ENCODE results near the gene AOAH. TPM values are rescaled to one million over a fixed set of nuclear protein-coding genes. Genes with fewer than 3 reads are reported as not detected.

The AOAH gene
- total RNA-seq, 1 donor from 2014 or later, result 14.0 TPM

GRCh38 chr7:36591636-36592035, 132.7 kb downstream of the AOAH start:
- H3K36me3 Mint-ChIP-seq (ENCODE audit: low read depth), result peaks cover 4% of the 10 kb centered on the region
- no peaks in the 10 kb centered on the region for H3K4me1 Mint-ChIP-seq (ENCODE audit: low read depth)
- no peak overlapping the region for H3K4me3 Mint-ChIP-seq
- no peak for DNase-seq (ENCODE audit: low spot score)
- no peak overlapping the region for H3K27ac Mint-ChIP-seq
- peaks cover 5% of the 10 kb centered on the region for H3K27me3 Mint-ChIP-seq (ENCODE audit: insufficient read depth)
- intact Hi-C loops (cut with micrococcal nuclease), result no loop called here
- H3K9me3 Mint-ChIP-seq, result no peaks in the 10 kb centered on the region

- Mint-ChIP-seq H3K36me3 (ENCODE audit: low read depth) (peaks cover 4% of the 10 kb centered on the region), H3K4me3 (no peak overlapping the region), H3K27me3 (ENCODE audit: insufficient read depth) (peaks cover 5% of the 10 kb centered on the region)
These were observed 134.9 kb downstream of the AOAH start for GRCh38 chr7:36589391-36589790.

GRCh38 chr7:36583318-36583717, 141.0 kb downstream of the AOAH start:
- peaks cover 12% of the 10 kb centered on the region for H3K4me1 Mint-ChIP-seq (ENCODE audit: low read depth)
- no peak for DNase-seq (ENCODE audit: low spot score)
- H3K36me3 Mint-ChIP-seq (ENCODE audit: low read depth), result peaks cover 4% of the 10 kb centered on the region
- intact Hi-C loops (cut with micrococcal nuclease), result loop anchor here (1.0 to 5.0 kb wide), 2 partner anchors 18 to 929 kb away; no protein-coding TSS in a partner anchor
- peaks cover 1% of the 10 kb centered on the region for H3K27me3 Mint-ChIP-seq (ENCODE audit: insufficient read depth)
- H3K4me3 Mint-ChIP-seq, result no peak overlapping the region
- H3K27ac Mint-ChIP-seq, result no peak overlapping the region
- peaks cover 9% of the 10 kb centered on the region for H3K9me3 Mint-ChIP-seq

More at GRCh38 chr7:36589391-36589790, 134.9 kb downstream of the AOAH start:
- no peaks in the 10 kb centered on the region for H3K4me1 Mint-ChIP-seq (ENCODE audit: low read depth)
- no peak for DNase-seq (ENCODE audit: low spot score)
- H3K27ac Mint-ChIP-seq, result no peak overlapping the region
- no peaks in the 10 kb centered on the region for H3K9me3 Mint-ChIP-seq
- intact Hi-C loops (cut with micrococcal nuclease), result no loop called here

GRCh38 chr7:36575832-36576231, 148.5 kb downstream of the AOAH start:
- no peak for DNase-seq (ENCODE audit: low spot score)
- Mint-ChIP-seq H3K4me3 (no peak overlapping the region), H3K9me3 (peaks cover 9% of the 10 kb centered on the region), H3K36me3 (ENCODE audit: low read depth) (peaks cover 4% of the 10 kb centered on the region), H3K4me1 (ENCODE audit: low read depth) (peaks cover 1% of the 10 kb centered on the region), H3K27ac (no peak overlapping the region), H3K27me3 (ENCODE audit: insufficient read depth) (no peaks in the 10 kb centered on the region)
- intact Hi-C loops (cut with micrococcal nuclease), result no loop called here

- peaks cover 10% of the 10 kb centered on the region for H3K4me1 Mint-ChIP-seq (ENCODE audit: low read depth)
- H3K4me3 Mint-ChIP-seq, result no peak overlapping the region
- intact Hi-C loops (cut with micrococcal nuclease), result no loop called here
- no peaks in the 10 kb centered on the region for H3K27me3 Mint-ChIP-seq (ENCODE audit: insufficient read depth)
- H3K36me3 Mint-ChIP-seq (ENCODE audit: low read depth), result peaks cover 2% of the 10 kb centered on the region
- no peaks in the 10 kb centered on the region for H3K9me3 Mint-ChIP-seq
- no peak overlapping the region for H3K27ac Mint-ChIP-seq
- no peak for DNase-seq (ENCODE audit: low spot score)
These were observed 151.2 kb downstream of the AOAH start for GRCh38 chr7:36573066-36573465.

GRCh38 chr7:36571190-36571560, 153.1 kb downstream of the AOAH start:
- Mint-ChIP-seq H3K4me1 (ENCODE audit: low read depth) (peaks cover 10% of the 10 kb centered on the region), H3K36me3 (ENCODE audit: low read depth) (peaks cover 2% of the 10 kb centered on the region), H3K27ac (no peak overlapping the region), H3K4me3 (no peak overlapping the region), H3K9me3 (no peaks in the 10 kb centered on the region), H3K27me3 (ENCODE audit: insufficient read depth) (no peaks in the 10 kb centered on the region)
- DNase-seq (ENCODE audit: low spot score), result no peak
- intact Hi-C loops (cut with micrococcal nuclease), result no loop called here

GRCh38 chr7:36570528-36571189, 153.6 kb downstream of the AOAH start:
- intact Hi-C loops (cut with micrococcal nuclease), result no loop called here
- Mint-ChIP-seq H3K36me3 (ENCODE audit: low read depth) (no peaks in the 10 kb centered on the region), H3K9me3 (no peaks in the 10 kb centered on the region), H3K27me3 (ENCODE audit: insufficient read depth) (no peaks in the 10 kb centered on the region), H3K4me1 (ENCODE audit: low read depth) (peaks cover 10% of the 10 kb centered on the region), H3K27ac (no peak overlapping the region), H3K4me3 (no peak overlapping the region)
- DNase-seq (ENCODE audit: low spot score), result no peak

- Mint-ChIP-seq H3K27me3 (ENCODE audit: insufficient read depth) (no peaks in the 10 kb centered on the region), H3K36me3 (ENCODE audit: low read depth) (no peaks in the 10 kb centered on the region), H3K4me3 (no peak overlapping the region), H3K9me3 (no peaks in the 10 kb centered on the region), H3K4me1 (ENCODE audit: low read depth) (peaks cover 17% of the 10 kb centered on the region), H3K27ac (no peak overlapping the region)
- DNase-seq (ENCODE audit: low spot score), result no peak
- intact Hi-C loops (cut with micrococcal nuclease), result no loop called here
These were observed 155.8 kb downstream of the AOAH start for GRCh38 chr7:36568452-36568849.

- no peak for DNase-seq (ENCODE audit: low spot score)
- Mint-ChIP-seq H3K9me3 (no peaks in the 10 kb centered on the region), H3K27ac (no peak overlapping the region), H3K27me3 (ENCODE audit: insufficient read depth) (no peaks in the 10 kb centered on the region), H3K4me1 (ENCODE audit: low read depth) (peaks cover 17% of the 10 kb centered on the region), H3K4me3 (no peak overlapping the region), H3K36me3 (ENCODE audit: low read depth) (no peaks in the 10 kb centered on the region)
- intact Hi-C loops (cut with micrococcal nuclease), result no loop called here
These were observed 156.4 kb downstream of the AOAH start for GRCh38 chr7:36567699-36568451.

- no peak overlapping the region for H3K4me3 Mint-ChIP-seq
- no peak for DNase-seq (ENCODE audit: low spot score)
- H3K27ac Mint-ChIP-seq, result no peak overlapping the region
- no peaks in the 10 kb centered on the region for H3K36me3 Mint-ChIP-seq (ENCODE audit: low read depth)
- intact Hi-C loops (cut with micrococcal nuclease), result no loop called here
- H3K27me3 Mint-ChIP-seq (ENCODE audit: insufficient read depth), result no peaks in the 10 kb centered on the region
- H3K9me3 Mint-ChIP-seq, result no peaks in the 10 kb centered on the region
- peaks cover 22% of the 10 kb centered on the region for H3K4me1 Mint-ChIP-seq (ENCODE audit: low read depth)
These were observed 158.4 kb downstream of the AOAH start for GRCh38 chr7:36565792-36566356.

- no peaks in the 10 kb centered on the region for H3K27me3 Mint-ChIP-seq (ENCODE audit: insufficient read depth)
- no peaks in the 10 kb centered on the region for H3K36me3 Mint-ChIP-seq (ENCODE audit: low read depth)
- no peak overlapping the region for H3K4me3 Mint-ChIP-seq
- intact Hi-C loops (cut with micrococcal nuclease), result no loop called here
- H3K4me1 Mint-ChIP-seq (ENCODE audit: low read depth), result peaks cover 13% of the 10 kb centered on the region
- DNase-seq (ENCODE audit: low spot score), result no peak
- H3K9me3 Mint-ChIP-seq, result no peaks in the 10 kb centered on the region
- H3K27ac Mint-ChIP-seq, result no peak overlapping the region
These were observed 159.8 kb downstream of the AOAH start for GRCh38 chr7:36564489-36564888.

- peaks cover 13% of the 10 kb centered on the region for H3K4me1 Mint-ChIP-seq (ENCODE audit: low read depth)
- no peaks in the 10 kb centered on the region for H3K27me3 Mint-ChIP-seq (ENCODE audit: insufficient read depth)
- no peaks in the 10 kb centered on the region for H3K36me3 Mint-ChIP-seq (ENCODE audit: low read depth)
- no peaks in the 10 kb centered on the region for H3K9me3 Mint-ChIP-seq
- H3K4me3 Mint-ChIP-seq, result no peak overlapping the region
- intact Hi-C loops (cut with micrococcal nuclease), result no loop called here
- DNase-seq (ENCODE audit: low spot score), result no peak
- H3K27ac Mint-ChIP-seq, result no peak overlapping the region
These were observed 160.5 kb downstream of the AOAH start for GRCh38 chr7:36563706-36564327.

GRCh38 chr7:36562121-36562520, 162.2 kb downstream of the AOAH start:
- intact Hi-C loops (cut with micrococcal nuclease), result no loop called here
- H3K36me3 Mint-ChIP-seq (ENCODE audit: low read depth), result no peaks in the 10 kb centered on the region
- no peak overlapping the region for H3K4me3 Mint-ChIP-seq
- no peak overlapping the region for H3K27ac Mint-ChIP-seq
- H3K4me1 Mint-ChIP-seq (ENCODE audit: low read depth), result peaks cover 13% of the 10 kb centered on the region
- no peak for DNase-seq (ENCODE audit: low spot score)
- H3K9me3 Mint-ChIP-seq, result no peaks in the 10 kb centered on the region
- H3K27me3 Mint-ChIP-seq (ENCODE audit: insufficient read depth), result no peaks in the 10 kb centered on the region
